Neutrophil (primary cell): Measurements from ENCODE around the gene KIF6.

Source experiments
- H3K27ac ChIP-seq: fragments of 200-600 bp; sonication (generic); 2 replicates; pipeline ENCODE4 v1.5.1; 2016; ENCODE audit warnings: mild to moderate bottlenecking, moderate library complexity
- H3K27me3 ChIP-seq: fragments of 200-600 bp; sonication (generic); 2 replicates; pipeline ENCODE4 v1.6.0; 2016; ENCODE audit warnings: mild to moderate bottlenecking
- H3K36me3 ChIP-seq: fragments of 200-600 bp; sonication (generic); 2 replicates; pipeline ENCODE4 v1.5.1; 2017
- H3K4me1 ChIP-seq, 2 experiments: fragments of 200-600 bp in 1 of 2; sonication (generic) in 1 of 2; 1 replicate in 1 of 2; 2 replicates in 1 of 2; pipeline versions ENCODE4 v1.5.1 to v1.6.1; 2013 to 2016; ENCODE audit warnings: low read depth in 1 of 2, low read length in 1 of 2, mild to moderate bottlenecking in 1 of 2, moderate library complexity in 1 of 2; ENCODE audit not compliant: control insufficient read depth in 1 of 2, insufficient read depth in 1 of 2
- H3K4me3 ChIP-seq, 2 experiments: fragments of 200-600 bp in 1 of 2; sonication (generic) in 1 of 2; 1 replicate in 1 of 2; 2 replicates in 1 of 2; pipeline ENCODE4 v1.5.1; 2013 to 2016; ENCODE audit warnings: low read depth in 1 of 2, low read length in 1 of 2, mild to moderate bottlenecking in 1 of 2, moderate library complexity in 1 of 2
- H3K9me3 ChIP-seq: fragments of 200-600 bp; sonication (generic); 2 replicates; pipeline ENCODE4 v1.5.1; 2016
- TF ChIP-seq, protein P1 (sequence below): fragments of 200-600 bp; sonication (generic); IDR thresholded peaks from 2 replicates; pipeline ENCODE4 v1.5.1; 2016; ENCODE audit warnings: antibody characterized with exemption

KIF6 gene

DNA sequence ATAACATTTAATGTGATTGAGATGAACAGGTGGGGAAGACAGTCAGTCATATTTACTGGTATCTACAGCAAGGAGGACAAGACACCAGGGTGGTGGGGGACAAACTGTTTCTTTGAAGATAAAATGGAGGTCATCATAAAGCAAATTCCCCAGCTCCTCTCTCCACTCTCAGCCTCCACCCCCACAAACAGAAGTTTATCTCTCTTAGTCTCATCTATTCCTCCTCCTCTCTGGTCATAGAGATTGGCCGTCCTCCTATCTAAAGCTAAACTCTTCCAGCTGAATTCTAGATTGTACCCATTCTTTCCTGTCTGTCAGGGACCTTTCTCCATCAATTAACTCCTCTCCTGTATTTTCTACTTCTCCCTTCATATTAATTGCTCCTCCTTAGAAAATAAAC lies 71.1 kb downstream of the KIF6 start:
- TF ChIP-seq, protein P1, sequence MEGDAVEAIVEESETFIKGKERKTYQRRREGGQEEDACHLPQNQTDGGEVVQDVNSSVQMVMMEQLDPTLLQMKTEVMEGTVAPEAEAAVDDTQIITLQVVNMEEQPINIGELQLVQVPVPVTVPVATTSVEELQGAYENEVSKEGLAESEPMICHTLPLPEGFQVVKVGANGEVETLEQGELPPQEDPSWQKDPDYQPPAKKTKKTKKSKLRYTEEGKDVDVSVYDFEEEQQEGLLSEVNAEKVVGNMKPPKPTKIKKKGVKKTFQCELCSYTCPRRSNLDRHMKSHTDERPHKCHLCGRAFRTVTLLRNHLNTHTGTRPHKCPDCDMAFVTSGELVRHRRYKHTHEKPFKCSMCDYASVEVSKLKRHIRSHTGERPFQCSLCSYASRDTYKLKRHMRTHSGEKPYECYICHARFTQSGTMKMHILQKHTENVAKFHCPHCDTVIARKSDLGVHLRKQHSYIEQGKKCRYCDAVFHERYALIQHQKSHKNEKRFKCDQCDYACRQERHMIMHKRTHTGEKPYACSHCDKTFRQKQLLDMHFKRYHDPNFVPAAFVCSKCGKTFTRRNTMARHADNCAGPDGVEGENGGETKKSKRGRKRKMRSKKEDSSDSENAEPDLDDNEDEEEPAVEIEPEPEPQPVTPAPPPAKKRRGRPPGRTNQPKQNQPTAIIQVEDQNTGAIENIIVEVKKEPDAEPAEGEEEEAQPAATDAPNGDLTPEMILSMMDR, result no peak
- H3K27me3 ChIP-seq, result no peaks in the 10 kb centered on the region
- H3K36me3 ChIP-seq, result no peaks in the 10 kb centered on the region
- no peaks in the 10 kb centered on the region for H3K9me3 ChIP-seq
- H3K4me3 ChIP-seq, result no peak overlapping the region
- H3K27ac ChIP-seq, result no peak overlapping the region
- H3K4me1 ChIP-seq, result no peaks in the 10 kb centered on the region

GRCh38 chr6:39653612-39654011 lies 71.6 kb downstream of the KIF6 start:
- Histone ChIP-seq H3K4me3 (no peak overlapping the region), H3K4me1 (no peaks in the 10 kb centered on the region), H3K9me3 (no peaks in the 10 kb centered on the region), H3K36me3 (no peaks in the 10 kb centered on the region), H3K27ac (no peak overlapping the region), H3K27me3 (no peaks in the 10 kb centered on the region)
- TF ChIP-seq, protein P1, result no peak

GRCh38 chr6:39649996-39650395 lies 75.2 kb downstream of the KIF6 start:
- no peaks in the 10 kb centered on the region for H3K4me1 ChIP-seq
- H3K4me3 ChIP-seq, result no peak overlapping the region
- no peaks in the 10 kb centered on the region for H3K27me3 ChIP-seq
- TF ChIP-seq, protein P1, result no peak
- no peaks in the 10 kb centered on the region for H3K36me3 ChIP-seq
- no peaks in the 10 kb centered on the region for H3K9me3 ChIP-seq
- H3K27ac ChIP-seq, result no peak overlapping the region

- TF ChIP-seq, protein P1, result no peak
- H3K4me3 ChIP-seq, result no peak overlapping the region
These were observed 78.3 kb downstream of the KIF6 start for GRCh38 chr6:39646751-39647420.

GRCh38 chr6:39642270-39642669 lies 82.9 kb downstream of the KIF6 start:
- no peaks in the 10 kb centered on the region for H3K9me3 ChIP-seq
- no peak overlapping the region for H3K4me3 ChIP-seq
- no peaks in the 10 kb centered on the region for H3K36me3 ChIP-seq
- H3K4me1 ChIP-seq, result no peaks in the 10 kb centered on the region
- no peak overlapping the region for H3K27ac ChIP-seq
- H3K27me3 ChIP-seq, result no peaks in the 10 kb centered on the region
- TF ChIP-seq, protein P1, result no peak

More at GRCh38 chr6:39646751-39647420, 78.3 kb downstream of the KIF6 start:
- H3K27me3 ChIP-seq, result no peaks in the 10 kb centered on the region
- no peaks in the 10 kb centered on the region for H3K4me1 ChIP-seq
- H3K27ac ChIP-seq, result no peak overlapping the region
- H3K36me3 ChIP-seq, result no peaks in the 10 kb centered on the region
- H3K9me3 ChIP-seq, result no peaks in the 10 kb centered on the region
